Raji (cell line): ENCODE results near the gene GUK1.

Source experiments
- POLR2A ChIP-seq: IDR thresholded peaks from 2 replicates; pipeline ENCODE4 v1.6.1; 2011; ENCODE audit warnings: low read depth, low read length, control low read depth; ENCODE audit not compliant: insufficient read depth

The GUK1 gene

GRCh38 chr1:228158151-228159007, 18.3 kb downstream of the GUK1 start:
- no peak for TF ChIP-seq POLR2A

GRCh38 chr1:228159008-228159665, 19.1 kb downstream of the GUK1 start:
- TF ChIP-seq POLR2A = no peak

- no peak for TF ChIP-seq POLR2A
These were observed 20.2 kb downstream of the GUK1 start for GRCh38 chr1:228160201-228160761.

DNA sequence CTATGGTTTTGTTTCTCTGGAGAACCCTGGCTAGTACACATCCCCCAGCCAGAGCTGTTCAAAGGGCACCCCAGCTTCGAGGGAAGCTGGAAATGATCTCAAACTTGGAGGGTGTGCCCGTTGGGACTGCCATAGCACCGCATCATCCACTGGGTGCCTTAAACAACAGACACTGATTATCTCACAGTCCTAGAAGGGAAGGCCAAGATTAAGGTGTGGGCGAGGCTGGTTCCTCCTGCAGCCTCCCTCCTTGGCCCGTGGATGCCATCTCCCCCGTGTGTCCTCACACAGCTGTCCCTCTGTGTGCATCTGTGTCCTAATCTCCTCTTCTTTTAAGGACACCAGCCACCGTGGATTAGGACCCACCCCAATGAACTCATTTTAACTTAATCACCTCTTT, 21.3 kb downstream of the GUK1 start:
- no peak for TF ChIP-seq POLR2A

GRCh38 chr1:228161866-228162265, 21.8 kb downstream of the GUK1 start:
- TF ChIP-seq POLR2A = 0 out of 2 replicates have a peak, but pooled peaks have one; percentile 20

- TF ChIP-seq POLR2A = 0 out of 2 replicates have a peak, but pooled peaks have one; percentile 7
These were observed 22.4 kb downstream of the GUK1 start for GRCh38 chr1:228162286-228163006.

GRCh38 chr1:228163007-228163753, 23.1 kb downstream of the GUK1 start:
- TF ChIP-seq POLR2A = peak; percentile 32; the same call in 1 of the 2 replicates

GRCh38 chr1:228163776-228164519, 23.9 kb downstream of the GUK1 start:
- TF ChIP-seq POLR2A = 0 out of 2 replicates have a peak, but pooled peaks have one; percentile 15

DNA sequence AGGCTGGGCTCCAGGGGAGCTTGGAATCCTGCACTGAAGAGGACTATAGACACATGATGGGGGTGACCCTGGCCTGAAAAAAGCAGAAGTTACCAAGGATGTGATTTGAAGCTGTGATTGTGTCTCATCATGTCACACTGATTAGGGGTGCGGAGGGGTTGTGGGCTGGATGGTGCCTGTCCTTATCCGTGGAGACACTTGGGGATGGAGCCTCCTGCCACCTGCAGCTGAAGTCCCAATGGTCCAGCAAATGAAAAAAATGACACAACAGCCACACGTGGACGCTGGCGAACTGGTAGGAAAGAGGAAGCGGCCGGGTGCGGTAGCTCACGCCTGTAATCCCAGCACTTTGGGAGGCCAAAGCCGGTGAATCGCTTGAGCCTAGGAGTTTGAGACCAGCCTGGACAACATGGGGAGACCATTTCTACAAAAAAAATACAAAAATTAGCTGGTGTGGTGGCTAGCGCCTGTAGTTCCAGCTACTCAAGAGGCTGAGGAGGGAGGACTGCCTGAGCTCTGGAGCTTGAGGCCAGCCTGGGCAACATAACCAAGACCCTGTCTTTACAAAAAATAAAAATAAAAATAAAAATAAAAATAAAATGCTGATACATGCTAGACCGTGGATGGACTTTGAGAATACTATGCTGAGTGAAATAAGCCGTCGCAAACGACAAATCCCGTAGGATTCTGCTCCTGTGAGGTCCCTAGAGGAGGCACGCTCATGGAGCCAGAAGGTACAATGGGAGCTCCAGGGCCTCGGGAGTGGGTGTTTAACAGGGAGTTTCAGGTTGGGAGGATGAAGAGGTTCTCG, 24.7 kb downstream of the GUK1 start:
- TF ChIP-seq POLR2A = no peak

DNA sequence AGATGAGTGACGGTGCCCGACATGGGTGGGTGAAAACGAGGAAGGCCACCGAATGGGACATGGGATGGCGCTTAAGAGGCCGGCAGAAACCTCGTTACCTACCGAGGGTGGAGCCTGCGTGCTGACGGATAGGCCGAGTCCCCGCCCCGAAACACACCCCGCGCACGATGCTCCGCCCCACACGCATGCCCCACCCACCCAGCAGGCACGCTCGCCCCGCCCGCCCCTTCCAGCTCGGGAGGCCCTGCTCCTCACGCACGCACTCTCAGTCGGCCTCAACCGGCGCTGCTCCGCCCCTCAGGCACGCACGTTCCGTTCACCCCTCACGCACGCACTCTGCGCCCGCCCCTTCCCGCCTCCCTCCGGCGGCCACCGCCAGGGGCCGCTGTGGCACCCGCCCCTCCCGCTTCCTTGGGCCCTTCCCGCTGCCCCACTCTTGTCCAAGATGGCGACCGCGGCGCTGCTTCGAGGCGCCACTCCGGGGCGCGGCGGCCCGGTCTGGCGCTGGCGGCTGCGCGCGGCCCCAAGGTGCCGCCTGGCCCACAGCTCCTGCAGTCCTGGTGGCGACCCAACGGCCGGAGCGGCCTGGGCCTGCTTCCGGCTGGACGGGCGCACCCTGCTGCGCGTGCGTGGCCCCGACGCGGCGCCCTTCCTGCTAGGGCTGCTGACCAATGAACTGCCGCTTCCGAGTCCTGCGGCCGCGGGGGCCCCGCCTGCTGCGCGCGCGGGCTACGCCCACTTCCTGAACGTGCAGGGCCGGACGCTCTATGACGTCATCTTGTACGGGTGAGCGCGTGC, 25.5 kb downstream of the GUK1 start, which contains the start of gene IBA57:
Gene IBA57 (plus strand): TSS at position 433 of the 798 bp plus-strand sequence. CDS start 13 bp downstream, at position 446.
- TF ChIP-seq POLR2A = peak; percentile 91

DNA sequence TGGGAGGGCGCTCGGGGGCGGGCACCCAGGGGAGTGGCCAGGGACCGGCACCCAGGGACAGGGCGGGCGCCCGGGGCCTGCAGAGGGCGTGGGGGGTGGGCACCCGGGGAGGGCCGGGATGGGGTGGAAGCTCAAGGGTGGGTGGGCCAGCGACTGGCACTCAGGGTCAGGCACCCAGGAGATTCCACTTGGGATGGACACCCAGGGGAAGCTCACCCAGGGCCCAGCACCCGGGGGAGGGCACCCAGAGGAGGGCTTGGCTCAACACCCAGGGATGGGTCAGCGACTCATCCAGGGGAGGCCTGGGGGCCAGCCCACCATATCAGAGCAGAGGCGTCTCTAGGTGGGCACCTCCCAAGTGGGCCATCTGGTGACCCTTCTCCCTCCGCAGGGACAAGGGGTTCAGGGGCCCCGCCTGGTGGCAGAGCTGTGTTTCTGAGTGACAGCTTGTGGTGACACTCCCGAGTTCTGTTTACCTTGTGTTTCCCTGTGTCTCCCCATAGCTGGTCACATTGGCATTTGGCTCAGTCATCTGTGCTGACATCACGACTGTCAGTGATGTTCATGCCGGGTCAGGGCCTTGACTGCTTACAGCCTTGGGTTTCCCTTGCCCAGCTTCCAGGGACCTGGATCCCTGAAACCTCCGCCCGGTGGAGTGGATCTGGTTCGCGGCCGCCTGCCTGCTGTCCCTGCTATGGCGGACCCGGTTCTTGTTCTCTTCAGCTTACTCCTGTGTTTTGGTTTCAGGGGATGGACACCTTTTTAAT, 26.3 kb downstream of the GUK1 start:
- no peak for TF ChIP-seq POLR2A
